ENCODE results near the gene CDKN2C.
"Not testable (repeated sequence)": the region's sequence is repeated elsewhere in the genome, so short reads cannot be mapped to it uniquely, and the experiment has no call there.

CDKN2C gene

GRCh38 chr1:50969611-50970508 lies at the start of gene CDKN2C:
Gene CDKN2C, plus strand, starts transcription at chr1:50970245. Its CDS starts 124 bp downstream, at chr1:50970369.
- peak in 1 of 2 experiments; percentile 13 for DNase-seq

- no peak for DNase-seq
Observed at GRCh38 chr1:50920409-50920808, 49.6 kb upstream of the CDKN2C start.

- DNase-seq = no peak
Observed at GRCh38 chr1:50921029-50921428, 49.0 kb upstream of the CDKN2C start.

- DNase-seq = no peak
Observed at GRCh38 chr1:50923564-50923963, 46.5 kb upstream of the CDKN2C start.

- DNase-seq = peak; percentile 50 to 62
Observed at GRCh38 chr1:50929376-50929958, 40.6 kb upstream of the CDKN2C start.

- no peak for DNase-seq
Observed at GRCh38 chr1:50930193-50930592, 39.9 kb upstream of the CDKN2C start.

GRCh38 chr1:50930965-50931737 lies 38.9 kb upstream of the CDKN2C start:
- DNase-seq = no peak

GRCh38 chr1:50932043-50932442 lies 38.0 kb upstream of the CDKN2C start:
- not testable (repeated sequence) for DNase-seq

GRCh38 chr1:50933770-50934169 lies 36.3 kb upstream of the CDKN2C start:
- not testable (repeated sequence) for DNase-seq

GRCh38 chr1:50934838-50935237 lies 35.2 kb upstream of the CDKN2C start:
- no peak for DNase-seq

GRCh38 chr1:50935276-50935675 lies 34.8 kb upstream of the CDKN2C start:
- not testable (repeated sequence) for DNase-seq

- DNase-seq = no peak
Observed at GRCh38 chr1:50936321-50936720, 33.7 kb upstream of the CDKN2C start.

GRCh38 chr1:50940291-50940690 lies 29.8 kb upstream of the CDKN2C start:
- DNase-seq = no peak

- DNase-seq = no peak
Observed at GRCh38 chr1:50942334-50942733, 27.7 kb upstream of the CDKN2C start.

GRCh38 chr1:50949286-50949982 lies 20.6 kb upstream of the CDKN2C start:
- no peak for DNase-seq

- no peak for DNase-seq
Observed at GRCh38 chr1:50950396-50950795, 19.6 kb upstream of the CDKN2C start.

GRCh38 chr1:50952566-50952965 lies 17.5 kb upstream of the CDKN2C start:
- not testable (repeated sequence) for DNase-seq

- DNase-seq = no peak
Observed at GRCh38 chr1:50955116-50955515, 14.9 kb upstream of the CDKN2C start.

GRCh38 chr1:50959303-50959912 lies 10.6 kb upstream of the CDKN2C start:
- peak; percentile 7 to 36 for DNase-seq

- peak; percentile 96 for DNase-seq
Observed at GRCh38 chr1:50959913-50960844, 9.9 kb upstream of the CDKN2C start, which contains the start of gene FAF1. Gene FAF1, minus strand, starts transcription at chr1:50960267. Its CDS starts 456 bp downstream, at chr1:50959811.

- DNase-seq = no peak
Observed at GRCh38 chr1:50964863-50965262, 5.2 kb upstream of the CDKN2C start.
